HG03354 (cell line): Measurements from ENCODE around the gene SCOC.
A peak's percentile ranks its signal among the peaks of the same experiment; 100 is the strongest.
"Not testable (repeated sequence)": the region's sequence is repeated elsewhere in the genome, so short reads cannot be mapped to it uniquely, and the experiment has no call there.

Experiments
- ATAC-seq: cut with Tn5 transposase; IDR thresholded peaks from one replicate; pipeline ENCODE4 v1.9.1; 2021; ENCODE audit warnings: mild to moderate bottlenecking; ENCODE audit not compliant: unreplicated experiment, poor library complexity, severe bottlenecking

The SCOC gene

DNA sequence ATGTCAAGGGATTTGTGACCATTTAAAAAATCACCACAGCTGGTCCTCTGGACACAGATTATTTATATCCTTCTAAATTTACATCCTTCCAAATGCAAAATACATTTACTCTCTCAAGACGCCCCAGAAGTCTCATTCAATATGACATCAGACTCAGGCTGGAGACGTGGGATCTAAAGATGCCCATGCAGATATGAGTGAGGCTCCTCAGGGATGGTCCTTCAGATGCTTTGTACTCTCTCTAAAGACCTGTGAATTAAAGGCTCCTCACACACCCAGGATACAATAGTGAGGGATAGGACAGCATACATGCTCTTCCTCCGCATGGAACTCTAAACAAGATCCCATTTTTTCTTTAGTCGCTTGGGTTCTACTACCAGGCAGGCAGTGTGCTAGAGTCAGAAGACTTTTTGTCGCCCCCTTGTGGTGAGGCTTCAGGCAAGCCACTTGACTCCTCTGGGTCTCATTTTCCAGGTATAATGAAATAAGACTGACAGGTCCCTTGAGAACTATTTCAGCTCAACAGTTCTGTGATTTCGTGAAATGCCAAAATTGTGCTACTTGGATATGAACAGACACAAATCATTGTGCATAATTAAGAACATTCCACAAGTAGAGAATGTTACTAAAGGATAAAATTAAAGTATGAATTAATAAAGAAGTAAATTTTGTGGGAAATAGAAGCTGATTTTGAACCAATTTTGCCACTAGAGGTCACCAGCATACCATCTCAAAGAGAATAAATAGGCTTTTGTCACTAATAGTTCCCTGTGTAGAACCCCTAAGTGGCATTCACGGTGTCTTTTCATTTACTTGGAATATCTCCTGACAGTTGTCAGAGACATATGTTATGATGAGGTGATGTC lies 13.7 kb upstream of the SCOC start:
- ATAC-seq, result peak; percentile 98

DNA sequence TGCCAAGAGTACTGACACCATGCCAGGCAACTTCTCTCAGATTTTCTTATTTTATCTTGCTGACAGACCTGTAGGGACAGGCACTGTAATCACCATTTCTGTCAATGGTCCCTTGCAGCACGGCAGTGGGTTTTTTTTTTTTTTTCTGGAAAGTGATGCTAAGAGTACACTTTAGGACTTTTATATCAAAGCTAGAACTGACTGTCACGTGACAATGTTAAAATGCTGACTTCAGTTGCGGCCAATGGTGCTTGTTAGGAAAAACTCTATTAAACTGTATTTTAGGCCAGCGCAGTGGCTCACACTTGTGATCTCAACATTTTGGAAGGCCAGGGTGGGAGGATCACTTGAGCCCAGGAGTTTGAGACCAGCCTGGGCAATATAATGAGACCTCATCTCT lies 12.3 kb upstream of the SCOC start:
- no peak for ATAC-seq

- ATAC-seq, result no peak
Observed at GRCh38 chr4:140363051-140363450, 10.4 kb upstream of the SCOC start.

DNA sequence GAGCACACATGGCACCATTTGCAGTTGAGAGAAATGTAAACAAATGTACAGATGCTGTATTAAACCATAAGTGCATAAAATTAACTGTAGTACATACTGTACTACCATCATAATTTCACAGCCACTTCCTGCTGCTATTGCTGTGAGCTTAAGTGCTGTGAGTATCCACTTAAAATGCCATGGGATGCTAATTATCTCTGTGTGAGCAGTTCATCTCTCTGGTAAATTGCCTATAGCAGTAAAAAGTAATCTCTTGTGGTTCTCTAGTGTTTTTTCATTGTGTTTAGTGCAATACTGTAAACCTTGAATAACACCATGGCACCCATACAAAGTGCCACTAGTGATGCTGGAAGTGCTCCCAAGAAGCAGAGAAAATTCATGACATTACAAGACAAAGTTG lies 9.9 kb upstream of the SCOC start:
- ATAC-seq, result no peak

DNA sequence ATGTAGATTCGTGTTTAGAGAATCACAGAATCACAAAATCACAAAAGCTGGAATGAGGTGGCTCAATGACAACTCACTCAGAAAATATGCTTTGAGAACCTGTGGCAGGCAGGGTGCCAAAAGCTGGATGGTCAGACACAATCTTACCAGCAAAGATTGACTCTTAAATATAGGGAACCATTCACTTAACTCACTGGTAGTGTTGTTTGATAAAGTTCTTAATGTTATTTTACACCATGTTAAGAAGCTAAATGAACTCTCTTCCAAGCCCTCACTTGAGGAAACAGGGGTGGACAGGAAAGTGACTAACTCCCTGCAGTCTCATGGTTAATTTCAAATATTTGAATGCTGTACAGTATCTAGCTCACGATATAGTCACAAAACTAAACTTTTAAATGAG lies 5.7 kb upstream of the SCOC start:
- ATAC-seq, result no peak

GRCh38 chr4:140368686-140369085 lies 4.8 kb upstream of the SCOC start:
- ATAC-seq, result no peak

GRCh38 chr4:140372751-140373327 lies 607 bp upstream of the SCOC start:
- ATAC-seq, result peak; percentile 66

DNA sequence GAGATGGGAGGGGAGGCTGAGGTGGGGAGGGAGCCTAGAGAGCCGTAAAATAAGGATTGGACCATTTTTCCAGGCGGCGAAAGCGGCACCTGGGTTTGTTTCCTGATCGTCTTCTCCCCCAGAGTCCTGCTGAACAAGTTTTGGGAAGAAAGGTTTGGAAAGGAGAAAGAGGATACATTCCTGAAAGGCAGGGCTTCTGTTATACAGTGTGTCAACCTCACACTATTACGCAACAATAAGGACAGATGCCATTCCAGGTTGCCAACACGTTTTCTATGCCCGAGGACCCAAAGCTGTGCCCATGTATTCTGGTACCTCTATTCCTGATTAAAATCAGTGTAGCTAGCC lies 658 bp downstream of the SCOC start:
- ATAC-seq, result no peak

GRCh38 chr4:140382732-140383131 lies 9.3 kb downstream of the SCOC start:
- no peak for ATAC-seq

- no peak for ATAC-seq
Observed at GRCh38 chr4:140388015-140388414, 14.6 kb downstream of the SCOC start.

GRCh38 chr4:140395668-140396067 lies 22.2 kb downstream of the SCOC start:
- no peak for ATAC-seq

DNA sequence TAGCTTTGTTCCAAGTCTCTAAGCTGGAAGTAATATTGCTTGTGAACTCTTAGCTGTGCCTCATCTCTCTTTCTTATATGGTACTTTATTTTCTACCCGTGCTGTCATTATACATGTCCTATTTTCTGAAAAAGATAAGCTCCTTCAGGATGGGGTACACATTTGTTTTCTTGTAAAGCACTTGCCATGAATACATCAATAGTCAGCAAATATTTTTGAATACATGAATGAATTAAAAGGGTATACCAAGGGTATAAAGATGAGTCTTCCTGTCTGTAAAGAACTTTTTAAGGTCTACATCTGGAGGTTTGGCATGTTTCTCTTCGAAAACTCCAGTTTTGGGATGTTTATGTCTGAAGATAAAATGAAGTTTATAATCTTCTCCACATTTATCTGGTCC lies 26.7 kb downstream of the SCOC start:
- ATAC-seq, result no peak

DNA sequence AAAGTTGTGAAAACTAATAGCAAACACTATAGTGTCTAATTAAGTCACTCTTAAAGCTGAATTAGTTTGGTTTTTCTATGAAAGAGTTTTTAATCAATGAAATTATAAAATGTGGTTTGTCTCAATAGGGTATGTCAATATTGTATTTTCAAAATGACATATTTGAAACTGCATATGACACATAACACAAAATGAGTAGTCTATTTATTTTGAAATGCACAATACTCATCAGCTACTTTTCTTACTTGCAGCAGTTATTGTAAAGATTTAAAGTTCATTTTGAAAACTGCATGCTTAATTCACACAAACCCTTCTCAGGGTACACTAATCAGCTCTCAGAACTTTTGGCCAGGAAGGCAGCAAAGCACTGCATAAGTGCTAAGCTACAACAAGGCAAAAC lies 32.8 kb downstream of the SCOC start:
- no peak for ATAC-seq

DNA sequence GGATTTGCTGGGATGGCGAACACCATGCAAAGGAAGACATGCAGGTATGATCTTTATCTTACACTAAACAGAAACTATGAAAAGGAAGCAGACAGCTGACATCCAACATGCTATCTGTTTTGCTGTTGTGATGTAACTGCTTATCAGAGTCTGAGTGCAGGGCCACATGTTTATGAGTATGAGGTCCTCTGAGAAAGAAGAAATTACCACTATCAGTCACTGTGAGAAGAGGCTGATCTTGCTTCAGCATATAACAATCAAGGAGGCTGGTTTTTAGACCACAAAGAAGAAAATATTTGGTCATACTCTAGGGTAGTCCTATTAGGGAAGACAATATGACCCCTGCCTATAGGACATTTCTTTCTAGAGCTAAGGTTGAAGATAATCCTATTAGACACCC lies 35.5 kb downstream of the SCOC start:
- no peak for ATAC-seq

DNA sequence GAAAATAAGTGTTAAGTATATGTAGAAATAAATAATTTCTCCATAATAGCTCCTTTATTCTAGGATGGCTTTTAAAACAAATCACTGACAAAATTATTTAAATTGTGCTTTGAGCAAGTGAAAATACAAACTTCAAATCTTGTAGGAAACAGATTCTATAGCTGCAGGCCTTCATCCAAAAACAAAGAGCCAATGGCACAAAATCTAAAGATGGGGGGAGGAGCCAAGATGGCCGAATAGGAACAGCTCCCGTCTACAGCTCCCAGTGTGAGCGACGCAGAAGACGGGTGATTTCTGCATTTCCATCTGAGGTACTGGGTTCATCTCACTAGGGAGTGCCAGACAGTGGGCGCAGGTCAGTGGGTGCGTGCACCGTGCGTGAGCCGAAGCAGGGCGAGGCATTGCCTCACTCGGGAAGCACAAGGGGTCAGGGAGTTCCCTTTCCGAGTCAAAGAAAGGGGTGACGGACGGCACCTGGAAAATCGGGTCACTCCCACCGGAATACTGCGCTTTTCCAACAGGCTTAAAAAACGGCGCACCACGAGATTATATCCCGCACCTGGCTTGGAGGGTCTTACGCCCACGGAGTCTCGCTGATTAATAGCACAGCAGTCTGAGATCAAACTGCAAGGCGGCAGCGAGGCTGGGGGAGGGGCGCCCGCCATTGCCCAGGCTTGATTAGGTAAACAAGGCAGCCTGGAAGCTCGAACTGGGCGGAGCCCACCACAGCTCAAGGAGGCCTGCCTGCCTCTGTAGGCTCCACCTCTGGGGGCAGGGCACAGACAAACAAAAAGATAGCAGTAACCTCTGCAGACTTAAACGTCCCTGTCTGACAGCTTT lies 39.9 kb downstream of the SCOC start:
- ATAC-seq, result not testable (repeated sequence)

DNA sequence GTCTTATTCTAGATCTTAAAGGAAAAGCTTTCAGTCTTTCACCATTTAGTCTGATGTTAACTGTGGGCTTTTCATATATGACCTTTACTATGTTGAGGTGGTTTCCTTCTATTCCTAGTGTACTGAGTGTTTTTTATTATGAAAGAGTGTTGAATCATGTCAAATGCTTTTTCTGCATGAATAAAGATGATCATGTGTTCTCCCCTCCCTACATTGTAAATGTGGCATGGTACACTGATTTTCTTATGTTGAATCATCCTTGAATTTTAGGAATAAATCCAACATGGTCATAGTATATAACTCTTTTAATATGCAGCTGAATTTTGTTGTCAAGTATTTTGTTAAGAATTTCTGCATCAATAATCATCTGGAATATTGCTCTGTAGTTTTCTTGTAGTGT lies 49.7 kb downstream of the SCOC start:
- no peak for ATAC-seq

DNA sequence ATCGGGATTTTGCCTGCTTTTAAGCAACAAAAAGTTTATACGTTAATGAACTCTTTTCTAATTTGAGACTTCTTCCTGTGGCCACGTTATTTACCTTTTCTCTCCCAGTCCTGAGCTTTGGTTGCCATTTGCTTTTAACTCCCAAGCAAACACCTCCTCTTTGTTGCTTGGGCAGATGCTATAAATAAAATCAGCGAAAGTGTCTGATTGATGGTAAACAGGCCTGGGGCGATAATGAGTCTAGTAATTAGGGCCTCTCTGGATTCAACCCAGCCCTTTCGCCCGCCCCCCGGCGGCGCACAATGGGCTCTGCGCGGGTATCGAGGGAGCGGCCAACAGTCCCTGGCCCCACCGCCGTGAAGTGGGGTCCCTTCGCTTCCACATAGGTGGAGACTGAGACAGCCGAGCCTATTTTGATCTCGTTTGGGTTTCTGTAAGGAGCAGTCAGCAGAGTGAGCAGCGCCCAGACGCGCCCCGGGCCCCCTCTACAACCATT lies 53.2 kb downstream of the SCOC start:
- peak; percentile 25 for ATAC-seq

DNA sequence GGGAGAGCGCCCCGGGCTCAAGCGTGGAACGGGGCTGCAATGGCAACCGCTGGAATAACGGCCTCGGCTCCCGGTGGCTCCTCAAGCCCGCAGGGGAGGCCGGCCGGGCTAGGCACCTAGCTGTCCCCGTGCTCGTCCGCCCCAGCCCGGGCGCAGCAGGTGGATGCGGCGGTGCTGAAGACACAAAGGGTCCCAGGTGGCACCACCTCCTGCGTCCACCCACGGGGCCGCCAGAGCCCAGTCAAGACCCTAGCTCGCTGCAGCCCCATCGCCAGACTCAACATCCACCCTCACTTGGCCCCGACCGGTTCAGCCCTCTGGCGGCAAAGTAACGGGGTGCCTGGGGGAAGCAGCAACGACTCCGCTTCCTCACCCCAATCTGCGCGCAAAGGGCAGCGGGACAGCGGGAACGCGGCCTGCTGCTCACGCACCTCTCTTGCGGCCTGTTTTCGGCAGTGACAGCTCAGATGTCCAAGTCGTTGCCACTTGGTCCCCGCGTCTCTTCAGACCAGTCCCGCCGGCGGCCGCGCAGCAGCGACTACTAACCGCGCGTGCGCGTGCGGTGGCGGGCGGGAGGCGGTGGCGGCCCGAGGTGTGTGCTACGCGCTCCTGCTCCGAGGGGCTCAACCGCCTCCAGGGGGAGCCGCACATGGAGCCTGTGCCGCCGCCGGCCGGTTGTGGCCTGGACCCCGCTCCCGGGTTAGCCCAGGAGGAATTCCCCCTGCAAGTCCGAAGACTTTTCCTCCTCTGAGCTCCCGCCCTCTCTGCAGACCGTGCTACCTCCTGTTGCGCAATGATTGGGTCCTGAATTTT lies 53.9 kb downstream of the SCOC start, which contains the start of gene CLGN:
CLGN (minus strand) TSS at position 543 of the 813 bp plus-strand sequence. CDS start 14,570 bp downstream, outside the sequence.
- peak; percentile 87 for ATAC-seq

DNA sequence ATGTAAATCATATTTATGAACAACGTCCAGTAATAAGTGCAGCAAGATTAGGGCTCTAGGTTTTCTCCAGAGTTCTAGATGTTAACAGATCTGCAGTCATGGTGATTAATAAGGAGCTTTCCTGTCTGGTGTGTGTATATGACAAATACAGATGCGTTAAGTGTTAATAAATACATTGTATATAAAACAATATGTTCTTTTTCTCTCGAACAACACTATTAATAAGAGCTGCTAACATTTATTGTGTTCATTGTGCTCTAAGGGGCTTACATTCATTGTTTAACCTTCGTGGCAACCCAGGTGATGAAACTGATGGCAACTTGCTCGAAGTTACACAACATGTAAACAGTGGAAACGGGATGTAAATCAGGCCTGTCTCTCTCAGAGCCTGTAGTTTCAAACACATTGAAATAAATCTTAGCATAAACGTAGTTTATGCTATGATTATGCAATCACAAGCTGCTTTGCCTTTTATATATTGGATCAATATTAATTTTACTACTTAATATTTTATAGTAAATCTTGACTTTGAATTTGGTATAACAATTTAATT lies 54.5 kb downstream of the SCOC start:
- ATAC-seq, result no peak
